SK-N-SH (cell line): ENCODE data around the gene MYH15. TPM values are rescaled to one million over a fixed set of nuclear protein-coding genes. Genes with fewer than 3 reads are reported as not detected.

Source experiments
- CTCF ChIA-PET: fragments of 300-600, 350-600 bp; formaldehyde crosslinking; extraction: SDS; loops from one replicate; lab custom pipeline; 2021; lab: Yijun Ruan, JAX
- POLR2A ChIA-PET: fragments of 350-600 bp; sonication (Branson Sonifier 250); formaldehyde crosslinking; extraction: SDS; loops from one replicate; lab custom pipeline; 2020; ENCODE audit warnings: antibody characterized with exemption, inconsistent platforms; lab: Yijun Ruan, JAX
- DNase-seq: peaks from one replicate; pipeline ENCODE4 v3.0.0; 2012
- H2AFZ ChIP-seq: fragments of 200-600 bp; sonication (generic); 2 replicates; pipeline ENCODE4 v1.8.1; 2016; ENCODE audit warnings: antibody characterized with exemption, mild to moderate bottlenecking, low read depth
- H3F3A ChIP-seq: fragments of 200-600 bp; sonication (generic); replicated peaks from 2 replicates; pipeline ENCODE3; 2016; ENCODE audit warnings: antibody characterized with exemption, mild to moderate bottlenecking; ENCODE audit not compliant: insufficient read depth
- H3K27ac ChIP-seq, 2 experiments: fragments of 200-500 bp in 1 of 2; fragments of 200-600 bp in 1 of 2; sonication (Bioruptor generic) in 1 of 2; sonication (generic), shearing (Covaris generic) in 1 of 2; 2 replicates each; pipeline versions ENCODE4 v1.5.1 to v1.6.1; 2014 to 2016; ENCODE audit warnings: low read depth in 2 of 2, inconsistent platforms in 1 of 2, low read length in 1 of 2, mild to moderate bottlenecking in 1 of 2, mixed read lengths in 1 of 2
- H3K27me3 ChIP-seq: fragments of 200-600 bp; sonication (generic), shearing (Covaris generic); 2 replicates; pipeline ENCODE4 v1.6.1; 2016; ENCODE audit warnings: mixed run types; ENCODE audit not compliant: insufficient read depth
- H3K36me3 ChIP-seq, 2 experiments: fragments of 200-500 bp in 1 of 2; fragments of 200-600 bp in 1 of 2; sonication (Bioruptor generic) in 1 of 2; sonication (generic) in 1 of 2; replicated peaks in 1 of 2; 2 replicates each; pipeline versions ENCODE3 to v1.5.1; 2014 to 2016; ENCODE audit warnings: low read length in 1 of 2, mild to moderate bottlenecking in 1 of 2; ENCODE audit not compliant: insufficient read depth in 2 of 2, control insufficient read depth in 1 of 2
- H3K4me1 ChIP-seq, 2 experiments: fragments of 200-500 bp in 1 of 2; fragments of 200-600 bp in 1 of 2; sonication (Bioruptor generic) in 1 of 2; sonication (generic), shearing (Covaris generic) in 1 of 2; 2 replicates each; pipeline versions ENCODE4 v1.5.1 to v1.6.1; 2014 to 2016; ENCODE audit warnings: low read depth in 1 of 2, low read length in 1 of 2, mixed run types in 1 of 2; ENCODE audit not compliant: insufficient read depth in 2 of 2, control insufficient read depth in 1 of 2
- H3K4me2 ChIP-seq: fragments of 200-600 bp; sonication (generic), shearing (Covaris generic); 2 replicates; pipeline ENCODE4 v1.6.1; 2017; ENCODE audit warnings: mixed run types
- H3K4me3 ChIP-seq, 2 experiments: fragments of 200-500 bp in 1 of 2; fragments of 200-600 bp in 1 of 2; sonication (Bioruptor generic) in 1 of 2; sonication (generic), shearing (Covaris generic) in 1 of 2; 2 replicates each; pipeline versions ENCODE4 v1.5.1 to v1.8.1; 2014 to 2016; ENCODE audit warnings: low read depth in 2 of 2, inconsistent platforms in 1 of 2, low read length in 1 of 2, mild to moderate bottlenecking in 1 of 2, mixed read lengths in 1 of 2, moderate library complexity in 1 of 2
- H3K79me2 ChIP-seq: fragments of 200-600 bp; sonication (generic); 2 replicates; pipeline ENCODE4 v1.8.1; 2017; ENCODE audit warnings: mild to moderate bottlenecking; ENCODE audit not compliant: insufficient read depth
- H3K9ac ChIP-seq: fragments of 200-600 bp; sonication (generic); 2 replicates; pipeline ENCODE4 v1.6.1; 2017; ENCODE audit warnings: mixed run types
- H3K9me2 ChIP-seq: fragments of 200-600 bp; sonication (generic); 2 replicates; pipeline ENCODE4 v1.6.1; 2017; ENCODE audit warnings: mixed run types
- H3K9me3 ChIP-seq: fragments of 200-600 bp; sonication (generic); 2 replicates; pipeline ENCODE4 v1.6.1; 2017; ENCODE audit warnings: mixed run types, mild to moderate bottlenecking, moderate library complexity
- H4K20me1 ChIP-seq: fragments of 200-600 bp; sonication (generic); 2 replicates; pipeline ENCODE4 v1.6.1; 2017; ENCODE audit warnings: mild to moderate bottlenecking, mixed run types; ENCODE audit not compliant: insufficient read depth
- CTCF ChIP-seq: fragments of 200-600 bp; sonication (generic); IDR thresholded peaks from 2 replicates; pipeline ENCODE4 v1.6.1; 2017; ENCODE audit warnings: antibody characterized with exemption, mild to moderate bottlenecking, moderate library complexity
- EP300 ChIP-seq, 2 experiments: IDR thresholded peaks; 2 replicates each; pipeline versions ENCODE4 v1.4.0 to v1.6.1; 2012; ENCODE audit warnings: borderline replicate concordance in 1 of 2, low read depth in 1 of 2, low read length in 1 of 2
- FOXJ3 ChIP-seq: sonication (generic); formaldehyde crosslinking; IDR thresholded peaks from 2 replicates; pipeline ENCODE4 v1.5.1; 2020; ENCODE audit warnings: mild to moderate bottlenecking, missing genetic modification reagents
- GABPA ChIP-seq: IDR thresholded peaks from 2 replicates; pipeline ENCODE4 v1.4.0; 2012; ENCODE audit warnings: low read depth, mild to moderate bottlenecking
- MAX ChIP-seq: IDR thresholded peaks from 2 replicates; pipeline ENCODE4 v1.4.0; 2012; ENCODE audit warnings: low read depth
- MXI1 ChIP-seq: IDR thresholded peaks from 2 replicates; pipeline ENCODE4 v1.6.1; 2012; ENCODE audit warnings: mild to moderate bottlenecking, low read depth, low read length, improper control_type of control experiment
- NRF1 ChIP-seq: IDR thresholded peaks from 2 replicates; pipeline ENCODE4 v1.6.1; 2012; ENCODE audit warnings: low read depth, mild to moderate bottlenecking, low read length
- RAD21 ChIP-seq: IDR thresholded peaks from 2 replicates; pipeline ENCODE4 v1.6.1; 2012; ENCODE audit warnings: mild to moderate bottlenecking, low read length
- REST ChIP-seq: IDR thresholded peaks from 2 replicates; pipeline ENCODE4 v1.6.1; 2012; ENCODE audit warnings: mild to moderate bottlenecking, low read depth, low read length, moderate library complexity
- RFX5 ChIP-seq: IDR thresholded peaks from 2 replicates; pipeline ENCODE4 v1.6.1; 2012; ENCODE audit warnings: mild to moderate bottlenecking, improper control_type of control experiment, low read length
- TCF12 ChIP-seq: IDR thresholded peaks from 2 replicates; pipeline ENCODE4 v1.4.0; 2012
- TEAD4 ChIP-seq: IDR thresholded peaks from 2 replicates; pipeline ENCODE4 v1.4.0; 2012; ENCODE audit warnings: mild to moderate bottlenecking, borderline replicate concordance; ENCODE audit not compliant: insufficient read depth
- YY1 ChIP-seq: IDR thresholded peaks from 2 replicates; pipeline ENCODE4 v1.4.0; 2012; ENCODE audit warnings: low read depth, mild to moderate bottlenecking
- ZBTB33 ChIP-seq: IDR thresholded peaks from 2 replicates; pipeline ENCODE4 v1.4.0; 2012; ENCODE audit warnings: low read depth, borderline replicate concordance
- WGBS: methylation state at CpG from one replicate; pipeline ENCODE4 v1.1.6; 2017; ENCODE audit warnings: low lambda C conversion rate; 5-methylcytosine and 5-hydroxymethylcytosine counted together
- polyA plus RNA-seq, 3 experiments: library from polyadenylated mRNA; depleted of rRNA; stranded (reverse); fragments of >200 nt; gene quantifications; 2 replicates each; pipeline ENCODE4 v1.2.3, GENCODE V29; 2012

Gene MYH15
- polyA plus RNA-seq, 1 of the 3 experiments (the other 2 are of a cell fraction), result 2.1 TPM

- Histone ChIP-seq H3K4me3 (no peak overlapping the region), H3K9ac (no peak overlapping the region), H3K27me3 (no peaks in the 10 kb centered on the region), H3K4me1 (peaks cover 11% of the 10 kb centered on the region in 2 experiments; a peak in 3 of 4 replicates), H3K9me2 (no peaks in the 10 kb centered on the region), H3K4me2 (no peak overlapping the region), H3K9me3 (no peaks in the 10 kb centered on the region), H3K27ac (no peak overlapping the region), H3F3A (peaks cover 34% of the 10 kb centered on the region), H4K20me1 (no peaks in the 10 kb centered on the region), H3K36me3 (no peaks in the 10 kb centered on the region), H2AFZ (peak overlapping the region; percentile 16; the same call in 1 of the 2 replicates), H3K79me2 (no peaks in the 10 kb centered on the region)
- TF ChIP-seq NRF1 (no peak), MXI1 (no peak), REST (no peak), RAD21 (no peak)
- DNase-seq, result no peak
- POLR2A ChIA-PET, result no interaction called here
- CTCF ChIA-PET, result interaction anchor here (0.6 to 1.7 kb wide), 7 partner anchors 12 to 547 kb away, joined by 3 to 6 read pairs (median 4); no protein-coding TSS in a partner anchor
- WGBS, result 90% methylated on average over 3 of the region's 3 CpGs
Measured at GRCh38 chr3:108474581-108474980, 35.8 kb downstream of the MYH15 start.

GRCh38 chr3:108473711-108474110 is 36.7 kb downstream of the MYH15 start:
- Histone ChIP-seq H3K4me1 (peaks cover 13 to 14% of the 10 kb centered on the region in 2 experiments; a peak in 3 of 4 replicates), H3F3A (peaks cover 34% of the 10 kb centered on the region), H4K20me1 (no peaks in the 10 kb centered on the region), H2AFZ (no peak overlapping the region), H3K9me2 (no peaks in the 10 kb centered on the region), H3K4me2 (no peak overlapping the region), H3K9me3 (no peaks in the 10 kb centered on the region), H3K27ac (no peak overlapping the region), H3K4me3 (no peak overlapping the region), H3K27me3 (no peaks in the 10 kb centered on the region), H3K36me3 (no peaks in the 10 kb centered on the region), H3K79me2 (no peaks in the 10 kb centered on the region), H3K9ac (no peak overlapping the region)
- no peak for DNase-seq
- ChIA-PET POLR2A (no interaction called here), CTCF (interaction anchor here (1.3 to 1.7 kb wide), 2 partner anchors 12 to 546 kb away, joined by 4 to 6 read pairs; no protein-coding TSS in a partner anchor)
- TF ChIP-seq RFX5, result no peak
- no peak for TF ChIP-seq FOXJ3 (CRISPR knock-in tag)
- no peak for TF ChIP-seq TEAD4
- TF ChIP-seq MAX, result no peak
- no peak for TF ChIP-seq YY1
- no peak for TF ChIP-seq EP300 (IDR thresholded peaks at IDR 0.05; ENCODE audit: borderline replicate concordance in 1 of 2, low read depth in 1 of 2, low read length in 1 of 2)
- no peak for TF ChIP-seq ZBTB33
- TF ChIP-seq CTCF, result no peak
- no peak for TF ChIP-seq GABPA
- no peak for TF ChIP-seq REST
- TF ChIP-seq TCF12, result no peak
